ENCODE data around the gene GCN1.

GCN1 gene

DNA sequence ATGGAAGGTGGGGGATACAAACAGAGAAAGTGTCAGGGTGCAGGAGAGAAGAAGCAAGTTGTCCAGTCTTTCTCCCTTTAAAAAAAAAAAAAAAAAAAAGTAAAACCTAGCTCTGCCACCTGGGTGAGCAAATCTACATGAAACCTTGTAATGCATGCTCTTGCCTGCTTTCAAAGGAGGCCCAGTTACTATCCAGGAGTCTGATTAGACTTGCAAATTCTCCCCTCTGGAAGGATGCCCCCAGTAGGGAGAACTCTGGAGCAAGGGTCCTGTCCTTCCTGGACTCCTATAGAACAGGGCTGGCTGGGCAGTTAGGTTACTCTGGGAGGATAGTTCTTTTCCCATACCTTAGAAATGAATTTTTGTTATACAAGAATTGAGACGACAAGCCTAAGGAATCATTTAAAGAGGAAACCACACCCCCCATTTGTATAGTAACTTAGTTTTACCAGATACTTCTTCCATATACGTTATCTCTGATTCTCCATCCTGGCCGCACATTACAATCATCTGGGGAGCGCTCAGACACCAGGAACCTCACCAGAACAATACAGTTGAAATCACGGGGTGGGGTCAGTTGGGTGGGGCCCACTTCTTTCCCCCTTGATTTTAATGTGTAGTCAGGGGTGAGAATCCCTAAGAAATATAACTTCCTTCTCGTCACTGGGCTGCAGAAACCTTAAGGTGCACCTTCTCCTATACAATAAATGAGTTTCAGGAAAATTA, 108.4 kb downstream of the GCN1 start:
- no peaks in the 10 kb centered on the region for H3K9me3 ChIP-seq (ENCODE audit: low read depth, low read length)
- TF ChIP-seq FOXP2 (optimal IDR thresholded peaks at IDR 0.05; ENCODE audit: control extremely low read depth, extremely low read length, insufficient read depth) (no peak), POLR2AphosphoS5 (IDR thresholded peaks at IDR 0.05; ENCODE audit: borderline replicate concordance, low read depth, low read length) (no peak), EZH2 (IDR thresholded peaks at IDR 0.05) (no peak)
- H3K4me3 ChIP-seq, result peak overlapping the region; percentile 80
- peak overlapping the region; percentile 96 for H3K27ac ChIP-seq
- peak overlapping the region; percentile 83 for H3K9ac ChIP-seq (ENCODE audit: insufficient read length)
- DNase-seq (ENCODE audit: low read depth, low spot score), result no peak
- no peaks in the 10 kb centered on the region for H3K36me3 ChIP-seq (ENCODE audit: insufficient read depth, low read length)

DNA sequence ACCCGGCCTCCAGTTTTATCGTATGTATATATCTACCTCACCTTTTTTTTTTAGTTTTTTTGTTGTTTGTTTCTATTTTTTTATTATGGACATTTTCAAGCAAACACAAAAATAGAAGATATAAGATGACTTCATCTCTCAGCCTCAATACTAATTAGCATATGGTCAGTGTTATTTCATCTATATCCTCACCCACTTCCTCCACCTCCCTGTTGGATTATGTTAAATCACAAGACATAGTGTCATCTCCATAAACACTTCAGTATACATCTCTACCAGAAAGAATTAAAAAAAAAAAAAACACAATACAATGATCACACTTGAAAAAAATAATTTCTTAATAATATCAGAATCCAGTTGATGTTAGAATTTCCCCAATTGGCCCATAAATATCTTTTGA, 112.9 kb downstream of the GCN1 start:
- no peak for TF ChIP-seq FOXP2 (optimal IDR thresholded peaks at IDR 0.05; ENCODE audit: control extremely low read depth, extremely low read length, insufficient read depth)
- no peak for TF ChIP-seq EZH2 (IDR thresholded peaks at IDR 0.05)
- TF ChIP-seq POLR2AphosphoS5 (IDR thresholded peaks at IDR 0.05; ENCODE audit: borderline replicate concordance, low read depth, low read length), result no peak
- Histone ChIP-seq H3K9me3 (ENCODE audit: low read depth, low read length) (no peaks in the 10 kb centered on the region), H3K9ac (ENCODE audit: insufficient read length) (no peak overlapping the region), H3K4me3 (no peak overlapping the region), H3K27ac (no peak overlapping the region), H3K36me3 (ENCODE audit: insufficient read depth, low read length) (no peaks in the 10 kb centered on the region)
- DNase-seq (ENCODE audit: low read depth, low spot score), result no peak

DNA sequence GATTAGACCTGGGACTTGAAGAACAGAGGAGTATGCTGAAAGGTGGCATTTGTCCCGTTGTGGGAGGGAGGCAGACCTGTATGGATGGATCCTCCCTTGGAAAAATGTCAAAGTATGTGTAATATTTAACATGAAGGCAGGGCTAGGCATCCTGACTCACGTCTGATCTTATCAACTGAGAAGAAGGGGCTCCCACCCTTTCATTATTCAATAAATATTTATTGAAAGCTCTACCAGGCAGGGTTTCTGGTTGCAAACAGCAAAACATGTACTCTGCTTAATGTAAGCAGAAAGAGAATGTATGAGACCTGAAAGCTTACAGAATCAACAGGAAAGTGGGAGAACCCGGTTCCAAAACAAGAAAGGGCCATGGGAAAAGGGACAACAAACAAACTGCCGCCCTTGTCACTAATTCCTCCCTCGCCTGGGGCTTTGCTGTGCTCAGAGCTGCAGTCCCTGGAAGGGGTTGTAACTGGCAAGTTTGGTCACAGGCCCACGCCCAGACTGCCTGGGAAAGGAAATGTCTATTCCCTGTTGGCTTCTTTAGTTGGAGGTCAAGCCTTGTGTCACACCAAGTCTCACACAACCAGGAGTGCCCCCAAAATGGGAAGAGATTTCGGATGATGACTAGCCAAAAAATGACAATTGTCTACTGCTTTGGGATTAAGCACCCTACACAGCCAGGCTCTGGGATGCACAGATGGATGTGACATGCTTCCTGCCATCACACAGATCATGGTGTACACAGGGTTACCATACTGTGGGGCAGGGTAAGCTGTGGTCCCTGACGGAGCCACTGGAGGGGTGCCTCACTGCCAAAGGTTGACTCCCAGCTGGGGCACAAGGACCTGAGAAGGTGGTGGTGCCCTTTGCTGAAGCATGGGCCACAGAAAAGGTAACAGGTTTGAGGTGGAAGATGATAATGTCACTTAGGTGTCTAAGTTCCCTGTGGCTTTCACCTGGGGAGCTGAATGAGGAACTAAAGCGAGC, 114.8 kb downstream of the GCN1 start:
- TF ChIP-seq EZH2 (IDR thresholded peaks at IDR 0.05) (no peak), FOXP2 (optimal IDR thresholded peaks at IDR 0.05; ENCODE audit: control extremely low read depth, extremely low read length, insufficient read depth) (no peak), POLR2AphosphoS5 (IDR thresholded peaks at IDR 0.05; ENCODE audit: borderline replicate concordance, low read depth, low read length) (no peak)
- no peak overlapping the region for H3K9ac ChIP-seq (ENCODE audit: insufficient read length)
- H3K9me3 ChIP-seq (ENCODE audit: low read depth, low read length), result no peaks in the 10 kb centered on the region
- no peaks in the 10 kb centered on the region for H3K36me3 ChIP-seq (ENCODE audit: insufficient read depth, low read length)
- no peak for DNase-seq (ENCODE audit: low read depth, low spot score)
- H3K4me3 ChIP-seq, result no peak overlapping the region
- no peak overlapping the region for H3K27ac ChIP-seq

DNA sequence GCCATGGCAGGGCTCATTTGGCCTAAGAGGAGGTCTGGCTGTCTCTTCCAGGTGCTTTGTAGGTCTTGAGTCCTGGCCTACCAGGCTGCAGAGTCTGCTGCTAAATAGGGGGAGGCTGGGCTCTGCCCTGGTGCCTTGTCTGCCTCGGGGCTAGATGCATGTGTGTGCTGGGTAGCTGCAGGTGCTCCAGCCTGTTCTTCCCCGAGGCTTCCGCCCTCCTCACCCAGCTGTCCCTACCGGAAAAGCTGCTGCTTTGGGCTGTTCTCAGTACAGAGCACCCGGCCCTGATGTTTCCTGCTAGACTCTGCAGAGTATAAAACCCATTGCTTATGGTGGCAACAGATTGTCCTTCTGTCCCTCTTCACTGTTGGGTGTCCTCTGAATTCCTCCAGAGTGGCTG, 115.6 kb downstream of the GCN1 start:
- no peaks in the 10 kb centered on the region for H3K36me3 ChIP-seq (ENCODE audit: insufficient read depth, low read length)
- H3K9ac ChIP-seq (ENCODE audit: insufficient read length), result no peak overlapping the region
- no peak overlapping the region for H3K27ac ChIP-seq
- TF ChIP-seq POLR2AphosphoS5 (IDR thresholded peaks at IDR 0.05; ENCODE audit: borderline replicate concordance, low read depth, low read length) (no peak), EZH2 (IDR thresholded peaks at IDR 0.05) (no peak), FOXP2 (optimal IDR thresholded peaks at IDR 0.05; ENCODE audit: control extremely low read depth, extremely low read length, insufficient read depth) (no peak)
- no peaks in the 10 kb centered on the region for H3K9me3 ChIP-seq (ENCODE audit: low read depth, low read length)
- H3K4me3 ChIP-seq, result no peak overlapping the region
- DNase-seq (ENCODE audit: low read depth, low spot score), result no peak

DNA sequence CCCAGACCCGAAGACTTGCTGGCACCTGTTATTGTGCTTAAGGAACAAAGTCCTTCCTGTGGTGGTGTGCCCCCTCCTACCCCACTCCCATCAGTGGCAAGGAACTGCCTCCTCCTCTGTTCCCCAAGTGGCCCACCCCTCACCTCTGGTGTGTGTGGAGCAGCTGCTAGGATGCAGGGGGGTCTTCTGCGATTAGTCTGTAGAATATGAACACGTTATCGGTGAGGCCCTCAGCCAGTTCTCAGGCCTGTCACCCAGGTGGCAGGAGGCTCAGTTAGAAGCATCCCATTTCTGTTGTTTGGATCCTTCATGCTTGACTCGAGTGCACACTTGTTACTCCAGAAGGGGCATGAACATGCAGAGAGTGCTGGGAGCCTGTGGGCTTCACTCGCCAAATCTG, 117.3 kb downstream of the GCN1 start:
- Histone ChIP-seq H3K36me3 (ENCODE audit: insufficient read depth, low read length) (no peaks in the 10 kb centered on the region), H3K9ac (ENCODE audit: insufficient read length) (no peak overlapping the region), H3K9me3 (ENCODE audit: low read depth, low read length) (no peaks in the 10 kb centered on the region), H3K4me3 (no peak overlapping the region), H3K27ac (no peak overlapping the region)
- no peak for DNase-seq (ENCODE audit: low read depth, low spot score)
- TF ChIP-seq POLR2AphosphoS5 (IDR thresholded peaks at IDR 0.05; ENCODE audit: borderline replicate concordance, low read depth, low read length) (no peak), FOXP2 (optimal IDR thresholded peaks at IDR 0.05; ENCODE audit: control extremely low read depth, extremely low read length, insufficient read depth) (no peak)

Data from SK-N-MC (cell line).